Heart left ventricle (tissue), 13 donors: Measurements from ENCODE around the gene FNDC5.

Experiments used
- CTCF ChIP-seq, 12 donors: fragments of 200-600 bp; sonication (generic) in 4 of 12; IDR thresholded peaks; one replicate each; pipeline versions ENCODE4 v1.5.0 to v1.8.0; 2018 to 2022; ENCODE audit warnings: antibody characterized with exemption in 12 of 12, mild to moderate bottlenecking in 5 of 12
- POLR2A ChIP-seq, 2 donors: fragments of 450-650 bp; IDR thresholded peaks; one replicate each; pipeline ENCODE4 v1.6.1; 2017; ENCODE audit warnings: antibody characterized with exemption in 2 of 2, mild to moderate bottlenecking in 2 of 2, moderate library complexity in 2 of 2
- donor health status: ischemic (EF 13 %, LVEDD 7.1; RV severe dilation, severe dysfunction).
- donor health status: DM: no; HTN: yes; CAD: no.
- donor health status: DM: no; HTN: no; CAD: no.
- donor health status: ischemic (EF 25% LVEDD 6.9; RV normal size, moderate dysfunction).
- donor health status: ischemic (EF 25% LVEDD 5.7; RV mildly dilated, moderate dysfunction).
- donor health status: ischemic (EF 35%, LVEDD 5.7; RV mildly dilated, moderate dysfunction).
- donor health status: nonischemic (EF 11% LVEDD 7.7; RV severe dilation, severe dysfunction).
- donor health status: DM: yes; HTN: yes; CAD: no.
- donor health status: PGD.
- donor health status: ischemic (EF 29% LVEDD 5.4; RV normal size, mild dysfunction).
- donor health status: nonischemic (EF 23%, LVEDD 6.1; RV moderate dilation, normal function).

DNA sequence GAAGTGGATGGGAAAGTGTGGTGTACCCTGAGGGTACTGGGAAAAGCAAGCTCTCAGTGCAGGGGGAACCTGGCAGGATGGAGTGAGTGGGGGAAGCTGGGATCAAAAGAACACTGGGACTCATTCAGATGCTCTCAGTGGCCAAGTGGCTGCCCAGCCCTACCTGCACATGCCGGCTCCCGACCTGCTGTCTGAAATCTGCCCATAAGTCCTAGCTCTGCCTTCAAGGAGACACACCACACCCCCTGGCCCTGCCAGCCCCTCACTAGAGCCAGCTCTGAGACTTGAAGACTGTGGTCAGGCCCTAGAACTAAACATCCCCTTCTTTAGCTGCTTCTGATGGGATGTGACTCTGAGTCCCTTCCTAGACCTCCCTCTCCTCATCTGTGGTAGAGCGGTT lies 28.2 kb upstream of the FNDC5 start:
- no peak for TF ChIP-seq CTCF (IDR thresholded peaks at IDR 0.05)
- TF ChIP-seq POLR2A (IDR thresholded peaks at IDR 0.05) = no peak
